GM12801 (cell line): ENCODE data around the gene CLCA1.

Experiments used
- CTCF ChIP-seq: IDR thresholded peaks from one replicate; pipeline ENCODE4 v1.5.1; 2011; ENCODE audit warnings: control low read depth; ENCODE audit not compliant: insufficient read length; ENCODE audit errors: extremely low read depth

CLCA1 gene

DNA sequence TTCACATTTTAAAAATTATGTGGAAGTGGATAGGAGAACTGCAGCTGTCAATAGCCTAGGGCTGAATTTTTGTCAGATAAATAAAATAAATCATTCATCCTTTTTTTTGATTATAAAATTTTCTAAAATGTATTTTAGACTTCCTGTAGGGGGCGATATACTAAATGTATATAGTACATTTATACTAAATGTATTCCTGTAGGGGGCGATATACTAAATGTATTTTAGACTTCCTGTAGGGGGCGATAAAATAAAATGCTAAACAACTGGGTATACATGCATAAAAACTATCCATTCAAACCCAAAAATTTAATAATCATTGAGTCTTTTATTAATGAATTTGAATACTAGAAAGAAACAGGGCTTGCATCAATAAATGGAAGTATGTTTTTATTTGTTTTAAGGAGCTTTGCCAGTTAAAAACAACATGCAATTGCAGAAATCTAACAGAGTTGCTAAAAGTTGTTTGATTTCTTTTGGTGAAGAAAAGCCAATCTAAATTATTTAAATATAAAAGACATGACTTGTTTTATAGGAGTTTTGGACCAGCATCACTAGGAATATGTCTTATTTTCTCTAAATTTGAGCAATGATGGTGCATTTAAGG, 31.4 kb downstream of the CLCA1 start:
- peak; percentile 89 for TF ChIP-seq CTCF

- no peak for TF ChIP-seq CTCF
These were observed 32.0 kb downstream of the CLCA1 start for GRCh38 chr1:86500714-86501113.

- TF ChIP-seq CTCF, result no peak
These were observed 34.1 kb downstream of the CLCA1 start for GRCh38 chr1:86502721-86503405.

DNA sequence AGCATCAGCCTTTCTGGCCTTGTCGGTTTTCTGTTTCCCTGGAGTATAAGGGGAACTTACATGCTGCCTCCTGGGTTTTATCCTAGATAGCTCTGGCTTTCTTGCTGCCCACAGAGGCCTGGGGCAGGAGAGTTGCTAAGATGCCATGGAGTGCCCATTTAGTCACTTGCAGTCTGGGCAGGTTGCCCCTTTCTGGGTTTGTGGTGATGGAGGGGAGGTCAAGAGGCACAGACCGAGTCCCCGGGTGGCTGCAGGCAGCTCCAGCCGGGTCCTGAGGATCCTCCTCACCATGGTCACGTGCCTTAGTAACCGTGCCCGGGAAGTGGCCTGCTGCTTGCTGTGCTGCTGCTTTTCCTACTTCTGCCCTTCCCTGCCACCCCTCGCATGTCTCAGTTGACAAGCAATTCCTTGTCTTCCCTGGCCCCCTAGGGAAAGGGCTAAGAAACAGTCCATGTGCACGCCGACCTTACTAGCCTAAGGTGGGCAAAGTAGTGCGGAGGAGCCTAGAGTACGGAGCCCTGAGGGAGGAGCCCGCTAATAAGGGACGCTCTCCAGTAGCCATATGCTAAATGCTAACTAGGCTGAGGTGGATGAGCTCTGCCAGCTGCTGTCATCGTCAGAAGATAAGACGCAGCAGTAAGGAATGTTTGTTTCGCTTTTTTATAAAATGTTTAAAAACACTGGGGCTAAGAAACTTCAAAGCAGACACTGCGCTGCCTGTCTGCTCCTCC, 34.8 kb downstream of the CLCA1 start:
- TF ChIP-seq CTCF, result no peak

DNA sequence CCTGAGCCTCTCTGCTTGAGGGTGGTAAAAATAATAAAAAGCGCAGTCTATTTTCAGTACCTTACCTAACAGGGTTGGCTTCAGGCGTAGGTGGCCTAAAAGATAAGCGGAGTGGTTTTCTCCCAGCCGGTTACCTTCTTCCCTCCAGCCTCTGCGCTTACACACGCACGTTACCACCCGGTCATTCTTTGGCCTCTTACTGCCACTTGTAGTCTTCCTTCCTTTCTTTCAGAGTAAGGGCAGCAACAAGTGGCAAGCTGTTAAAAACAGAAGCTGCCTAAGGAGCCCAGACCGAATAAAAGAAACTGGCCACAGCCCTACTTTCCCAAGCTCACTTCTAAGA, 35.4 kb downstream of the CLCA1 start:
- no peak for TF ChIP-seq CTCF

GRCh38 chr1:86504895-86505563, 36.3 kb downstream of the CLCA1 start:
- no peak for TF ChIP-seq CTCF

DNA sequence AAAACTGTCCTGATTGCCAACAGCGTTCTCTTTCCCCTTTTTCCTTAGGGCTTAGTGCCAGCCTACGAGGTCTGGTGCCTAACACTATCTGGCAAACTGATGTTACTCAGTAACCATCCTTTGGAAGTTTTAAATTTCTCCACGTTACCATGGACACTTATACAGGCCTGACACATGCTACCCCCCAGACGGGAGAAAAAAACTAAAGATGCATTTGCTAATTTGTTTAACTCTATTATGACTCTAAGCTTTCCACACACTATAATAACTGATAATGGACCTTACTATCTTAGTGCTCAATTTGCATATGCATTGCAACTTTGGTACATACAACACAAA, 36.8 kb downstream of the CLCA1 start:
- no peak for TF ChIP-seq CTCF
